Tibial artery (tissue), 4 donors: ENCODE measurements around the gene TSPAN18.

Source experiments
- DNase-seq, 2 donors: peaks; one replicate each; pipeline ENCODE4 v3.0.0-alpha.2; 2019
- H3K27ac ChIP-seq, 2 donors: fragments of 200-600 bp; sonication (generic) in 1 of 2; 1 replicate in 1 of 2; 2 replicates in 1 of 2; pipeline ENCODE4 v1.5.1; 2018 to 2019; ENCODE audit warnings: mild to moderate bottlenecking in 1 of 2
- H3K27me3 ChIP-seq, 2 donors: fragments of 200-600 bp; sonication (generic) in 1 of 2; one replicate each; pipeline versions ENCODE4 v1.5.1 to v1.6.0; 2016 to 2019
- H3K36me3 ChIP-seq, 3 donors: fragments of 200-600 bp; sonication (generic) in 2 of 3; one replicate each; pipeline ENCODE4 v1.5.1; 2016 to 2019; ENCODE audit warnings: mild to moderate bottlenecking in 2 of 3
- H3K4me1 ChIP-seq, 4 donors: fragments of 200-600 bp; sonication (generic) in 2 of 4; 1 replicate in 3 of 4; 2 replicates in 1 of 4; pipeline ENCODE4 v1.5.1; 2016 to 2019
- H3K4me3 ChIP-seq, 2 donors: fragments of 200-600 bp; sonication (generic) in 1 of 2; 1 replicate in 1 of 2; 2 replicates in 1 of 2; pipeline ENCODE4 v1.5.1; 2018 to 2019; ENCODE audit warnings: mild to moderate bottlenecking in 2 of 2
- H3K9me3 ChIP-seq, 3 donors: fragments of 200-600 bp; sonication (generic) in 1 of 3; one replicate each; pipeline ENCODE4 v1.5.1; 2016 to 2019
- CTCF ChIP-seq, 2 experiments: fragments of 200-600 bp in 1 of 2; fragments of 450-650 bp in 1 of 2; IDR thresholded peaks; one replicate each; pipeline ENCODE4 v1.5.1; 2017 to 2019; ENCODE audit warnings: antibody characterized with exemption in 2 of 2, mild to moderate bottlenecking in 1 of 2, moderate library complexity in 1 of 2
- intact Hi-C: fragments of 100-400 bp; cut with DNase I; formaldehyde crosslinking; loops from one replicate; pipeline ENCODE4 v1.15.0; 2023; ENCODE audit warnings: low total_unique reads

Gene TSPAN18

GRCh38 chr11:44819346-44819745 is 92.6 kb downstream of the TSPAN18 start:
- TF ChIP-seq CTCF (IDR thresholded peaks at IDR 0.05), result no peak
- H3K36me3 ChIP-seq, result no peaks in the 10 kb centered on the region
- intact Hi-C loops, result no loop called here
- DNase-seq, result no peak
- H3K27me3 ChIP-seq, result no peaks in the 10 kb centered on the region
- H3K9me3 ChIP-seq, result no peaks in the 10 kb centered on the region
- H3K4me1 ChIP-seq, result peaks cover 0 to 3% (median 0%) of the 10 kb centered on the region in 4 donors
- H3K4me3 ChIP-seq, result no peak overlapping the region
- no peak overlapping the region for H3K27ac ChIP-seq

DNA sequence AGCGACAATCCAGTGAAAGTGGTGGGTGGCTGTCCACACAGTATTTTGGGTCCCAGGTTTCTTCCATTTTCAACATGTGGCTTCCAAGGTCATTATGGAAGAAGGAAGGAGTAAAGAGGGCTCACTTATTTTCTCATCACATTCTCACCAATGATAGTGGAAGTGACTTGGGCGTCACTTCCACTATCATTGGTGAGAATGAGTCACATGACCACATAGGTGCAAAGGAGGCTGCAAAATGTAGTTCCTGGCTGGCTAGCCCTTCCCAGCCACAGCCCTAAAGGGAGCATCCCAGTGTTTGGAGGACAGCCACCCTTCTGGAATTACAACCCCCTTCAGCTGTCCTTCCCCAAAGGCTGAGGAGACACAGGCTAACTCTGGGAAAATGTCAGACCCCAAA is 95.6 kb downstream of the TSPAN18 start:
- no peaks in the 10 kb centered on the region for H3K9me3 ChIP-seq
- H3K4me3 ChIP-seq, result no peak overlapping the region
- no peaks in the 10 kb centered on the region for H3K36me3 ChIP-seq
- no peak overlapping the region for H3K27ac ChIP-seq
- intact Hi-C loops, result no loop called here
- no peak for TF ChIP-seq CTCF (IDR thresholded peaks at IDR 0.05)
- peaks cover 0 to 2% (median 0%) of the 10 kb centered on the region in 4 donors for H3K4me1 ChIP-seq
- H3K27me3 ChIP-seq, result no peaks in the 10 kb centered on the region
- no peak for DNase-seq

DNA sequence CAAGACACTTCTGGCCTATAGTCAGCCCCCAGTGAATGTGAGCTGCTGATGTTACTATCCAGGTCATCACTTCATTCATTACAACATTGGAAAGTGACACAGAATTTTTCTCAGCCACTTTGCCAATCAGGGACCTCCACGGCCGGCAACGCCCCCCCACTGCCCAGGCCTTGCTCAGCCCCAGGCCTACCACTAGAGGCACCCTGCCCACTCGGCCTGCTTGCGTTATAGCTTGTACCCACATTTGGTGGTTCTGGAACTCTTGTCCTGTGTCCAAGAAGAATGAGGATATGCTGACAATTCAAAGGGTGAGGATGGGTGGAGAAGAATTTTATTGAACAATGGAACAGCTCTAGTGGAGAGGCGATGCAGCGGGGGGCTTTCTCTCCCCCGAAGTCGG is 96.2 kb downstream of the TSPAN18 start:
- Histone ChIP-seq H3K27me3 (no peaks in the 10 kb centered on the region), H3K36me3 (no peaks in the 10 kb centered on the region), H3K27ac (no peak overlapping the region), H3K9me3 (no peaks in the 10 kb centered on the region), H3K4me1 (no peaks in the 10 kb centered on the region), H3K4me3 (no peak overlapping the region)
- no peak for TF ChIP-seq CTCF (IDR thresholded peaks at IDR 0.05)
- no peak for DNase-seq
- intact Hi-C loops, result no loop called here

- no peaks in the 10 kb centered on the region for H3K27me3 ChIP-seq
- H3K27ac ChIP-seq, result no peak overlapping the region
- TF ChIP-seq CTCF (IDR thresholded peaks at IDR 0.05), result no peak
- H3K4me1 ChIP-seq, result no peaks in the 10 kb centered on the region
- H3K4me3 ChIP-seq, result no peak overlapping the region
- DNase-seq, result no peak
- H3K9me3 ChIP-seq, result no peaks in the 10 kb centered on the region
- no peaks in the 10 kb centered on the region for H3K36me3 ChIP-seq
- intact Hi-C loops, result no loop called here
Observed at GRCh38 chr11:44823868-44824267, 97.1 kb downstream of the TSPAN18 start.

DNA sequence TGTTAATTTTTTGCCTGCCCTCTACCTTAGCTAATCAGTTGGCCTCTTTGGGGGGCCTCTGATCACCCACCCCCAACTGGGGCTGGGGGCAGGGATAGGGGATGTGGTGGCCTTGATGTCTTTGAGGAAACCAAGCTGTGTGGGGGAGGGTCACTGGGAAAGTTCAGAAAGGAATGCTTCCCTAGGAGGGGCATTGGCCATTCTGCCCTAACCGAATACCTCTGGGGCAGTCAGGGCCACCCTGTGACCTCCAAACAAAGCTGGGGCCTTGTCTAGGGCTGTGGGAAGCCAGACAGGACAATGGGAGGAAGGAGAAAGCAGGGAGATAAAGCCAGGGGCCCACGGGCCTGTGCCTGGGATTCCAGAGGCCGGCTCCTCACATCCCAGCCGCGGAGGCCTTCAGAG is 97.5 kb downstream of the TSPAN18 start:
- Histone ChIP-seq H3K36me3 (no peaks in the 10 kb centered on the region), H3K4me1 (no peaks in the 10 kb centered on the region), H3K27me3 (no peaks in the 10 kb centered on the region), H3K9me3 (no peaks in the 10 kb centered on the region), H3K27ac (no peak overlapping the region), H3K4me3 (no peak overlapping the region)
- no peak for TF ChIP-seq CTCF (IDR thresholded peaks at IDR 0.05)
- intact Hi-C loops, result no loop called here
- no peak for DNase-seq
